Uterus (tissue), 4 donors: ENCODE measurements around the gene TBX3. TPM values are rescaled to one million over a fixed set of nuclear protein-coding genes. Genes with fewer than 3 reads are reported as not detected.

Experiments
- DNase-seq, 2 donors: peaks; one replicate each; pipeline ENCODE4 v3.0.0-alpha.2; 2019 to 2020
- H3K27ac ChIP-seq, 2 donors: fragments of 200-600 bp; sonication (generic); 1 replicate in 1 of 2; 2 replicates in 1 of 2; pipeline ENCODE4 v1.5.1; 2016 to 2018
- H3K27me3 ChIP-seq, 2 donors: fragments of 200-600 bp; sonication (generic); one replicate each; pipeline ENCODE4 v1.5.1; 2018 to 2019; ENCODE audit warnings: control low read depth in 1 of 2
- H3K36me3 ChIP-seq, 2 donors: fragments of 200-600 bp; sonication (generic); one replicate each; pipeline ENCODE4 v1.5.1; 2019; ENCODE audit warnings: control low read depth in 1 of 2
- H3K4me1 ChIP-seq, 2 donors: fragments of 200-600 bp; sonication (generic); one replicate each; pipeline ENCODE4 v1.5.1; 2018 to 2019; ENCODE audit warnings: control low read depth in 1 of 2
- H3K4me3 ChIP-seq, 2 donors: fragments of 200-600 bp; sonication (generic); 1 replicate in 1 of 2; 2 replicates in 1 of 2; pipeline ENCODE4 v1.5.1; 2018 to 2019; ENCODE audit warnings: mild to moderate bottlenecking in 1 of 2
- H3K9me3 ChIP-seq, 2 donors: fragments of 200-600 bp; sonication (generic); one replicate each; pipeline ENCODE4 v1.5.1; 2019; ENCODE audit warnings: control low read depth in 1 of 2
- CTCF ChIP-seq, 4 experiments: fragments of 200-600 bp in 2 of 4; fragments of 450-650 bp in 2 of 4; sonication (generic) in 2 of 4; IDR thresholded peaks; one replicate each; pipeline ENCODE4 v1.5.1; 2016 to 2019; ENCODE audit warnings: antibody characterized with exemption in 4 of 4, mild to moderate bottlenecking in 2 of 4, moderate library complexity in 1 of 4
- POLR2A ChIP-seq, 2 donors: fragments of 450-650 bp; IDR thresholded peaks; one replicate each; pipeline ENCODE4 v1.6.1; 2016; ENCODE audit warnings: antibody characterized with exemption in 2 of 2, mild to moderate bottlenecking in 1 of 2, moderate library complexity in 1 of 2
- intact Hi-C: fragments of 100-400 bp; cut with DNase I; formaldehyde crosslinking; loops from one replicate; pipeline ENCODE4 v1.15.1; 2023; ENCODE audit warnings: low total_unique reads
- total RNA-seq, 4 donors: library from RNA; depleted of rRNA in 3 of 4; stranded (reverse); fragments of >200 nt in 3 of 4; gene quantifications; one replicate each; pipeline versions ENCODE4 v1.1.0 to v1.2.4, GENCODE V29; 2014 to 2023
- donor health status: DM: yes; HTN: yes; CAD: no.

The TBX3 gene
- total RNA-seq, 4 donors from 2014 or later, result 11.0 to 120 (median 56.3) TPM

DNA sequence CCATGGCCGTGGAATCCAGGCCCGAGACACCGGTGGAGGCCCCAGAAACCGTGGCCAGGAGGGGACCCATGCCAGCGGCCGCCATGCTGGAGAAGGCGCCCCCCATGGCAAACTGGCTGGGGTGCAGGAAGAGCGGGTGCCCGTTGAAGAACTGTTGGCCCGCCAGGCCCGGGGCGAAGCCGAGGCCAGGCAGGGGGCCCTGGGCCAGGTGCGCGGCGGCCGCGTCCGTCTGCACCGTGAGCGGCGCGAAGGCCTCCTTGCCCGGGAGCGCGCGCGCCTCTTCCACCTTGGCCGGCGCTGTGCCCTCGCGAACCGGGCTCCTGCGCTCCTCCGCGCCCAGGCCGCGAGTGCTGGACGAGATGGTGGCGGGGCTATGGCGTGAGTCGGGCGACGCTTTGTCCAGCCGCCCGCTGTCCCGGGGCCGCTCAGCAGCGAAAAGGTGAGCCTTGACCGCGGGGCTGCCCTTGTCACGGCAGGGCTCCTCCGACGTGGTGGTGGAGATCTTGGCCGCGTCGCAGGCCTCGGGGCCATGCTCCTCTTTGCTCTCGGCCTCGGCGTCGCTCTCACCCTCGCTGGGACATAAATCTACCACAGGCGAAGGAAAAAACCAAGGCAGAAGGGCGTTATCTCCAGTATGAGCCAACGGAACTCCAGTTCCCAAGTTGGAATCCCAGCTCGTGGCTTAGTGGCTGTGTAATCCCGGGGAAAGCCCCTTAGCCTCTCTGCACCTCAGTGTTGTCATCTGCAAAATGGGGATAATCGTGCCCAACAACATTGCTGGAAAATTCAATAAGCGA, 9.5 kb downstream of the TBX3 start:
- no peaks in the 10 kb centered on the region for H3K9me3 ChIP-seq
- H3K4me3 ChIP-seq, result peak overlapping the region; percentile 1 to 15
- intact Hi-C loops, result no loop called here
- no peaks in the 10 kb centered on the region for H3K36me3 ChIP-seq
- no peaks in the 10 kb centered on the region for H3K27me3 ChIP-seq
- no peak for DNase-seq
- no peak for TF ChIP-seq CTCF (IDR thresholded peaks at IDR 0.05)
- TF ChIP-seq POLR2A (IDR thresholded peaks at IDR 0.05), result no peak
- peaks cover 0 to 4% of the 10 kb centered on the region in 2 donors for H3K4me1 ChIP-seq
- peak overlapping the region; percentile 97 to 98 for H3K27ac ChIP-seq

DNA sequence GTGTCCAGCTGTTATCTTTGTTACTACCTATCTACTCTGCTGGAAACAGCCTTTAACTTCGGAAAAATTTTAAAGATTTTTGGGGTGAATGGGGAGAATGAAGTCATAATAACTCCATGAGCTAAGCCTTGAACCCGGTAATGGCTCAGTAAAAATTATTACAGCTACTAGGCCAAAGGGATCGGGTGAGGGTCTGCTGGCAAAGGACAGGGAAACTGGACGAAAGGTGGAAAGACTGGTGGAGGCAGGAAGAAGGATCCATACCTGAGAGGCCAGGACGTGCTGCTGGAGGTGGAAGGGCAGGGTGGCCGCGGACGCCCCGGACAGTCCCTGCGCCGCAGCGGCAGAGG, 10.1 kb downstream of the TBX3 start:
- H3K27me3 ChIP-seq, result no peaks in the 10 kb centered on the region
- H3K4me1 ChIP-seq, result peaks cover 0 to 4% of the 10 kb centered on the region in 2 donors
- no peaks in the 10 kb centered on the region for H3K9me3 ChIP-seq
- intact Hi-C loops, result no loop called here
- H3K4me3 ChIP-seq, result peak overlapping the region; percentile 1 to 15
- H3K36me3 ChIP-seq, result no peaks in the 10 kb centered on the region
- DNase-seq, result no peak
- H3K27ac ChIP-seq, result peak overlapping the region; percentile 97 to 98
- TF ChIP-seq POLR2A (IDR thresholded peaks at IDR 0.05), result no peak
- no peak for TF ChIP-seq CTCF (IDR thresholded peaks at IDR 0.05)

GRCh38 chr12:114673169-114673833, 10.7 kb downstream of the TBX3 start:
- peak; percentile 77 to 85 for DNase-seq
- no peak for TF ChIP-seq CTCF (IDR thresholded peaks at IDR 0.05)
- TF ChIP-seq POLR2A (IDR thresholded peaks at IDR 0.05), result peak; percentile 32 to 63
- H3K9me3 ChIP-seq, result no peaks in the 10 kb centered on the region
- intact Hi-C loops, result no loop called here
- H3K27me3 ChIP-seq, result no peaks in the 10 kb centered on the region
- peak overlapping the region; percentile 6 to 37 for H3K4me3 ChIP-seq
- peak overlapping the region; percentile 97 to 98 for H3K27ac ChIP-seq
- peaks cover 0 to 4% of the 10 kb centered on the region in 2 donors for H3K4me1 ChIP-seq
- no peaks in the 10 kb centered on the region for H3K36me3 ChIP-seq

GRCh38 chr12:114672817-114673168, 11.2 kb downstream of the TBX3 start:
- DNase-seq, result no peak
- H3K4me3 ChIP-seq, result peak overlapping the region; percentile 6 to 37
- peak overlapping the region; percentile 97 to 98 for H3K27ac ChIP-seq
- H3K27me3 ChIP-seq, result no peaks in the 10 kb centered on the region
- intact Hi-C loops, result no loop called here
- H3K4me1 ChIP-seq, result peaks cover 0 to 4% of the 10 kb centered on the region in 2 donors
- H3K9me3 ChIP-seq, result no peaks in the 10 kb centered on the region
- no peak for TF ChIP-seq POLR2A (IDR thresholded peaks at IDR 0.05)
- no peak for TF ChIP-seq CTCF (IDR thresholded peaks at IDR 0.05)
- no peaks in the 10 kb centered on the region for H3K36me3 ChIP-seq
